Measurements from ENCODE around the gene NT5C3A.

NT5C3A gene

GRCh38 chr7:33041631-33042428 lies 20.7 kb downstream of the NT5C3A start:
- Histone ChIP-seq H3K4me3 (ENCODE audit: insufficient read length, low read depth) (no peak overlapping the region), H3K36me3 (ENCODE audit: insufficient read depth, insufficient read length, low read length) (no peaks in the 10 kb centered on the region), H3K9me3 (ENCODE audit: insufficient read depth, low read length) (no peaks in the 10 kb centered on the region), H3K4me1 (ENCODE audit: insufficient read depth, insufficient read length) (no peaks in the 10 kb centered on the region), H3K27me3 (ENCODE audit: insufficient read depth, insufficient read length) (no peaks in the 10 kb centered on the region), H3K9ac (ENCODE audit: insufficient read length, low read depth) (no peak overlapping the region)
- no peak for DNase-seq (ENCODE audit: low read depth, low spot score)
- TF ChIP-seq YY1 (IDR thresholded peaks at IDR 0.05; ENCODE audit: insufficient read depth, insufficient read length) (no peak), SUZ12 (IDR thresholded peaks at IDR 0.05; ENCODE audit: extremely low read depth, insufficient read depth, insufficient read length) (no peak), ZNF274 (IDR thresholded peaks at IDR 0.05; ENCODE audit: low read depth, low read length) (no peak)

GRCh38 chr7:33040803-33041516 lies 21.6 kb downstream of the NT5C3A start:
- Histone ChIP-seq H3K27me3 (ENCODE audit: insufficient read depth, insufficient read length) (no peaks in the 10 kb centered on the region), H3K9ac (ENCODE audit: insufficient read length, low read depth) (no peak overlapping the region), H3K9me3 (ENCODE audit: insufficient read depth, low read length) (no peaks in the 10 kb centered on the region), H3K4me3 (ENCODE audit: insufficient read length, low read depth) (no peak overlapping the region), H3K36me3 (ENCODE audit: insufficient read depth, insufficient read length, low read length) (peaks cover 4% of the 10 kb centered on the region), H3K4me1 (ENCODE audit: insufficient read depth, insufficient read length) (no peaks in the 10 kb centered on the region)
- DNase-seq (ENCODE audit: low read depth, low spot score) = no peak
- TF ChIP-seq YY1 (IDR thresholded peaks at IDR 0.05; ENCODE audit: insufficient read depth, insufficient read length) (no peak), ZNF274 (IDR thresholded peaks at IDR 0.05; ENCODE audit: low read depth, low read length) (no peak), SUZ12 (IDR thresholded peaks at IDR 0.05; ENCODE audit: extremely low read depth, insufficient read depth, insufficient read length) (no peak)

- H3K4me1 ChIP-seq (ENCODE audit: insufficient read depth, insufficient read length) = no peaks in the 10 kb centered on the region
- TF ChIP-seq YY1 (IDR thresholded peaks at IDR 0.05; ENCODE audit: insufficient read depth, insufficient read length) = no peak
- no peak for TF ChIP-seq ZNF274 (IDR thresholded peaks at IDR 0.05; ENCODE audit: low read depth, low read length)
- TF ChIP-seq SUZ12 (IDR thresholded peaks at IDR 0.05; ENCODE audit: extremely low read depth, insufficient read depth, insufficient read length) = no peak
- no peaks in the 10 kb centered on the region for H3K9me3 ChIP-seq (ENCODE audit: insufficient read depth, low read length)
- DNase-seq (ENCODE audit: low read depth, low spot score) = no peak
- H3K36me3 ChIP-seq (ENCODE audit: insufficient read depth, insufficient read length, low read length) = peaks cover 4% of the 10 kb centered on the region
- H3K9ac ChIP-seq (ENCODE audit: insufficient read length, low read depth) = no peak overlapping the region
- H3K4me3 ChIP-seq (ENCODE audit: insufficient read length, low read depth) = no peak overlapping the region
- H3K27me3 ChIP-seq (ENCODE audit: insufficient read depth, insufficient read length) = no peaks in the 10 kb centered on the region
Measured at GRCh38 chr7:33039903-33040292, 22.7 kb downstream of the NT5C3A start.

DNA sequence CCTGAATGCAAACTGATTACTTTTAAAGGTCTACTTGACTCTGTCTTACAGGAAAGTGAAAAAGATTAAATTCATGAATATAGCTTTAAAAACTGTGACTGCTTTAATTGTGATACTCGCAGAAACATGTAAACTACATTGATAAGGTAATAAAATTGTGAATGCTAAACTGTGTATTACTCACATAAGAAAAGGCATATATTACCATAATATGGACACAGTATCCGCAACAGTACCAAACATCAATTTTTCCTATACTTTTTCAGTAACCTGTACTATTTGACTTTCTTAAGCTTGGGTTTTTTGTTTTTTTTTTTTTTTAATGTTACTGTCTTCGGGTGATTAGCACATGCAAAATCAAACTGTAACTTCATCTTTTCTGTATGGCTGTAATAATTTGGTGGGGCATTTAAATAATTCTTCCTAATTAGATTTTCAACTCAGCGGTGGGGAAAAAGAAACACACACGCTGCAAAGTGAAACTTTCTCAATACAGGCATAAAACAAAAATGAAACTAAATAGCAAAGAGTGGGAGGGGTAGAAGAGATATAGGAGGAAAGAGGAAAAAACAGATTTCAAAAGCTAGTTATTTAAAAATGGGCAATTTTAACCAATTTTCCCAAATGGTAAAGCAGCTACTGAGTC lies 23.2 kb downstream of the NT5C3A start:
- H3K9ac ChIP-seq (ENCODE audit: insufficient read length, low read depth) = no peak overlapping the region
- H3K27me3 ChIP-seq (ENCODE audit: insufficient read depth, insufficient read length) = no peaks in the 10 kb centered on the region
- TF ChIP-seq YY1 (IDR thresholded peaks at IDR 0.05; ENCODE audit: insufficient read depth, insufficient read length) = no peak
- no peak for TF ChIP-seq SUZ12 (IDR thresholded peaks at IDR 0.05; ENCODE audit: extremely low read depth, insufficient read depth, insufficient read length)
- no peak for TF ChIP-seq ZNF274 (IDR thresholded peaks at IDR 0.05; ENCODE audit: low read depth, low read length)
- no peak overlapping the region for H3K4me3 ChIP-seq (ENCODE audit: insufficient read length, low read depth)
- H3K9me3 ChIP-seq (ENCODE audit: insufficient read depth, low read length) = no peaks in the 10 kb centered on the region
- no peaks in the 10 kb centered on the region for H3K4me1 ChIP-seq (ENCODE audit: insufficient read depth, insufficient read length)
- peaks cover 4% of the 10 kb centered on the region for H3K36me3 ChIP-seq (ENCODE audit: insufficient read depth, insufficient read length, low read length)
- no peak for DNase-seq (ENCODE audit: low read depth, low spot score)

GRCh38 chr7:33038639-33039038 lies 23.9 kb downstream of the NT5C3A start:
- no peak for DNase-seq (ENCODE audit: low read depth, low spot score)
- Histone ChIP-seq H3K4me3 (ENCODE audit: insufficient read length, low read depth) (no peak overlapping the region), H3K9me3 (ENCODE audit: insufficient read depth, low read length) (no peaks in the 10 kb centered on the region), H3K27me3 (ENCODE audit: insufficient read depth, insufficient read length) (no peaks in the 10 kb centered on the region), H3K9ac (ENCODE audit: insufficient read length, low read depth) (no peak overlapping the region), H3K36me3 (ENCODE audit: insufficient read depth, insufficient read length, low read length) (peaks cover 4% of the 10 kb centered on the region), H3K4me1 (ENCODE audit: insufficient read depth, insufficient read length) (no peaks in the 10 kb centered on the region)
- TF ChIP-seq YY1 (IDR thresholded peaks at IDR 0.05; ENCODE audit: insufficient read depth, insufficient read length) (no peak), ZNF274 (IDR thresholded peaks at IDR 0.05; ENCODE audit: low read depth, low read length) (no peak), SUZ12 (IDR thresholded peaks at IDR 0.05; ENCODE audit: extremely low read depth, insufficient read depth, insufficient read length) (no peak)

DNA sequence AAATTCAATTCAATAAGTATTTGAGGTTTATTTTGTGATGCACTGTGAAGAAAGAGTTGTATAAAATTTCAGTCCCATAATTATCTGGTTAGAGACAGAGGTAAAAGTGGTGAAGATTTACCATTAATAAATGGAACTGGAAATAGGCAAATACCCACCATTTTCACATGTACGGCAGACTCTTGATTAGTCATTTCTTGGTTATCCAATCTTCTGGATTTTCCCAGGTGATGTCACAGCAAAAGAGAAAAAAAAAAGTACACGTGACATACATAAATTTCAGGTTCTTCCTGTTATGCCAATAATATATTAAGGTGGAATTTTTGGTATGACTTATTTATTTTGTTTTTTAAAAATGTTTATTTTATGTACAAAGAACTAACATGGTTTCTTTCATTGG lies 26.8 kb downstream of the NT5C3A start:
- no peak for DNase-seq (ENCODE audit: low read depth, low spot score)
- no peak overlapping the region for H3K4me3 ChIP-seq (ENCODE audit: insufficient read length, low read depth)
- no peaks in the 10 kb centered on the region for H3K27me3 ChIP-seq (ENCODE audit: insufficient read depth, insufficient read length)
- H3K4me1 ChIP-seq (ENCODE audit: insufficient read depth, insufficient read length) = no peaks in the 10 kb centered on the region
- no peak overlapping the region for H3K9ac ChIP-seq (ENCODE audit: insufficient read length, low read depth)
- peaks cover 4% of the 10 kb centered on the region for H3K36me3 ChIP-seq (ENCODE audit: insufficient read depth, insufficient read length, low read length)
- no peaks in the 10 kb centered on the region for H3K9me3 ChIP-seq (ENCODE audit: insufficient read depth, low read length)
- no peak for TF ChIP-seq SUZ12 (IDR thresholded peaks at IDR 0.05; ENCODE audit: extremely low read depth, insufficient read depth, insufficient read length)
- TF ChIP-seq ZNF274 (IDR thresholded peaks at IDR 0.05; ENCODE audit: low read depth, low read length) = no peak
- no peak for TF ChIP-seq YY1 (IDR thresholded peaks at IDR 0.05; ENCODE audit: insufficient read depth, insufficient read length)

All from NT2/D1 (cell line).